IMR-90 (cell line): ENCODE results near the gene LRRC7. TPM values are rescaled to one million over a fixed set of nuclear protein-coding genes. Genes with fewer than 3 reads are reported as not detected.

ENCODE experiments used
- ATAC-seq: fragments of 200-7000 bp; cut with Tn5 transposase; 2 replicates; pipeline ENCODE4 v1.9.1; 2020; ENCODE audit warnings: low read depth, mild to moderate bottlenecking, moderate library complexity
- BruUV-seq: library from RNA; stranded (reverse); fragments of 400-500 nt; replicated peaks from 2 replicates; lab custom pipeline; 2021; lab: Mats Ljungman, UMichigan
- CTCF ChIA-PET: fragments of 300-600 bp; formaldehyde crosslinking; extraction: SDS; loops from one replicate; lab custom pipeline; 2021; ENCODE audit warnings: antibody characterized with exemption; lab: Yijun Ruan, JAX
- POLR2A ChIA-PET: fragments of 300-600 bp; sonication (Branson Sonifier 250); formaldehyde crosslinking; loops from one replicate; lab custom pipeline; 2022; ENCODE audit warnings: antibody characterized with exemption; ENCODE audit not compliant: unreplicated experiment; lab: Charles Lee
- DNase-seq: peaks from one replicate; pipeline ENCODE4 v3.0.0; 2013
- H2AFZ ChIP-seq: replicated peaks from 2 replicates; pipeline ENCODE3; 2013; ENCODE audit warnings: low read length, mild to moderate bottlenecking; ENCODE audit not compliant: poor library complexity
- H2AK5ac ChIP-seq: 2 replicates; pipeline ENCODE4 v1.6.1; 2013; ENCODE audit warnings: low read depth, low read length, inconsistent platforms
- H2AK9ac ChIP-seq: replicated peaks from 2 replicates; pipeline ENCODE3; 2013; ENCODE audit warnings: mild to moderate bottlenecking, low read depth, low read length, moderate library complexity; ENCODE audit not compliant: poor library complexity
- H2BK120ac ChIP-seq: 2 replicates; pipeline ENCODE4 v1.6.1; 2013; ENCODE audit warnings: low read depth, low read length, inconsistent platforms
- H2BK15ac ChIP-seq: 3 replicates; pipeline ENCODE4 v1.6.1; 2013; ENCODE audit warnings: low read depth, low read length, inconsistent platforms
- H2BK20ac ChIP-seq: 2 replicates; pipeline ENCODE4 v1.6.1; 2013; ENCODE audit warnings: low read depth, mild to moderate bottlenecking, inconsistent platforms, low read length, moderate library complexity
- H2BK5ac ChIP-seq: 2 replicates; pipeline ENCODE4 v1.6.1; 2013; ENCODE audit warnings: mild to moderate bottlenecking, low read depth, low read length, inconsistent platforms; ENCODE audit not compliant: poor library complexity, severe bottlenecking
- H3K14ac ChIP-seq: replicated peaks from 2 replicates; pipeline ENCODE4 v1.6.1; 2013; ENCODE audit warnings: low read depth, low read length, inconsistent platforms
- H3K18ac ChIP-seq: 2 replicates; pipeline ENCODE4 v1.6.1; 2013; ENCODE audit warnings: low read depth, low read length, control low read depth
- H3K23ac ChIP-seq: 2 replicates; pipeline ENCODE4 v1.6.1; 2013; ENCODE audit warnings: low read depth, low read length, inconsistent platforms
- H3K27ac ChIP-seq: 2 replicates; pipeline ENCODE4 v1.5.1; 2013; ENCODE audit warnings: mild to moderate bottlenecking, control low read depth, low read length; ENCODE audit not compliant: insufficient read depth
- H3K27me3 ChIP-seq: 2 replicates; pipeline ENCODE4 v1.6.1; 2013; ENCODE audit warnings: low read length; ENCODE audit not compliant: control insufficient read depth, insufficient read depth
- H3K36me3 ChIP-seq: 2 replicates; pipeline ENCODE4 v1.6.1; 2013; ENCODE audit warnings: low read length, mixed read lengths; ENCODE audit not compliant: control insufficient read depth, insufficient read depth
- H3K4ac ChIP-seq: 2 replicates; pipeline ENCODE4 v1.6.1; 2013; ENCODE audit warnings: low read depth, low read length, inconsistent platforms
- H3K4me1 ChIP-seq: 2 replicates; pipeline ENCODE4 v1.6.1; 2013; ENCODE audit warnings: low read length, mixed read lengths; ENCODE audit not compliant: control insufficient read depth, insufficient read depth
- H3K4me2 ChIP-seq: 2 replicates; pipeline ENCODE4 v1.6.1; 2013; ENCODE audit warnings: low read depth, mild to moderate bottlenecking, control low read depth, low read length, moderate library complexity
- H3K4me3 ChIP-seq: 2 replicates; pipeline ENCODE4 v1.5.1; 2013; ENCODE audit warnings: low read depth, mild to moderate bottlenecking, control low read depth, low read length, moderate library complexity; ENCODE audit not compliant: insufficient read depth
- H3K56ac ChIP-seq: 2 replicates; pipeline ENCODE4 v1.6.1; 2013; ENCODE audit warnings: low read length, inconsistent platforms; ENCODE audit not compliant: insufficient read depth; ENCODE audit errors: extremely low read depth
- H3K79me1 ChIP-seq, 2 experiments: 2 replicates each; pipeline ENCODE4 v1.6.1; 2013; ENCODE audit warnings: low read length in 2 of 2, inconsistent platforms in 1 of 2, low read depth in 1 of 2
- H3K9ac ChIP-seq: 2 replicates; pipeline ENCODE4 v1.6.1; 2013; ENCODE audit warnings: low read depth, low read length, control low read depth
- H3K9me1 ChIP-seq: 2 replicates; pipeline ENCODE4 v1.6.1; 2013; ENCODE audit warnings: low read length, inconsistent platforms; ENCODE audit not compliant: insufficient read depth
- H3K9me3 ChIP-seq: 2 replicates; pipeline ENCODE4 v1.6.1; 2013; ENCODE audit warnings: low read length; ENCODE audit not compliant: control insufficient read depth, insufficient read depth
- H4K20me1 ChIP-seq: 2 replicates; pipeline ENCODE4 v1.6.1; 2013; ENCODE audit warnings: low read length, inconsistent platforms; ENCODE audit not compliant: insufficient read depth
- H4K5ac ChIP-seq: 2 replicates; pipeline ENCODE4 v1.6.1; 2013; ENCODE audit warnings: mild to moderate bottlenecking, low read depth, low read length, control low read depth
- H4K8ac ChIP-seq, 2 experiments: 2 replicates each; pipeline ENCODE4 v1.6.1; 2013; ENCODE audit warnings: low read depth in 2 of 2, low read length in 2 of 2, control low read depth in 1 of 2, inconsistent platforms in 1 of 2
- H4K91ac ChIP-seq: 2 replicates; pipeline ENCODE4 v1.6.1; 2013; ENCODE audit warnings: low read depth, low read length, inconsistent platforms; ENCODE audit not compliant: insufficient read depth
- BHLHE40 ChIP-seq: fragments of 150-350 bp; IDR thresholded peaks from 2 replicates; pipeline ENCODE4 v1.6.1; 2016; ENCODE audit warnings: mild to moderate bottlenecking, low read depth, low read length
- CEBPB ChIP-seq: IDR thresholded peaks from 2 replicates; pipeline ENCODE4 v1.6.1; 2012; ENCODE audit warnings: low read depth, low read length, improper control_type of control experiment
- CHD1 ChIP-seq: IDR thresholded peaks from 2 replicates; pipeline ENCODE4 v1.6.1; 2012; ENCODE audit warnings: low read depth, low read length, improper control_type of control experiment
- FOS ChIP-seq: fragments of 150-350 bp; IDR thresholded peaks from 2 replicates; pipeline ENCODE4 v1.6.1; 2016; ENCODE audit warnings: low read depth, low read length
- MAFK ChIP-seq: IDR thresholded peaks from 2 replicates; pipeline ENCODE4 v1.6.1; 2012; ENCODE audit warnings: low read depth, low read length, improper control_type of control experiment
- MAZ ChIP-seq: IDR thresholded peaks from 2 replicates; pipeline ENCODE4 v1.6.1; 2012; ENCODE audit warnings: low read depth, mild to moderate bottlenecking, low read length, improper control_type of control experiment, moderate library complexity, borderline replicate concordance
- MXI1 ChIP-seq: IDR thresholded peaks from 2 replicates; pipeline ENCODE4 v1.6.1; 2012; ENCODE audit warnings: low read depth, mild to moderate bottlenecking, low read length, moderate library complexity, borderline replicate concordance
- NFE2L2 ChIP-seq: fragments of 150-350 bp; IDR thresholded peaks from 2 replicates; pipeline ENCODE4 v1.6.1; 2016; ENCODE audit warnings: low read depth, mild to moderate bottlenecking, low read length
- POLR2A ChIP-seq: IDR thresholded peaks from 2 replicates; pipeline ENCODE4 v1.6.1; 2012; ENCODE audit warnings: mild to moderate bottlenecking, low read depth, low read length
- RAD21 ChIP-seq: IDR thresholded peaks from 2 replicates; pipeline ENCODE4 v1.6.1; 2012; ENCODE audit warnings: low read length, improper control_type of control experiment
- RCOR1 ChIP-seq: IDR thresholded peaks from 2 replicates; pipeline ENCODE4 v1.6.1; 2012; ENCODE audit warnings: mild to moderate bottlenecking, low read length, improper control_type of control experiment; ENCODE audit not compliant: insufficient replicate concordance
- RFX5 ChIP-seq: IDR thresholded peaks from 2 replicates; pipeline ENCODE4 v1.8.0; 2012; ENCODE audit warnings: low read depth, mild to moderate bottlenecking, low read length, moderate library complexity
- SMC3 ChIP-seq: fragments of 150-350 bp; IDR thresholded peaks from 2 replicates; pipeline ENCODE4 v1.6.1; 2016; ENCODE audit warnings: low read depth, mild to moderate bottlenecking, antibody characterized with exemption, low read length, moderate library complexity
- WGBS, 2 experiments: methylation state at CpG; one replicate each; pipeline versions ENCODE4 v1.1.5 to v1.1.7; 2013; ENCODE audit warnings: missing lambda C conversion rate in 2 of 2; ENCODE audit not compliant: insufficient read length in 1 of 2; ENCODE audit errors: extremely low coverage in 2 of 2; 5-methylcytosine and 5-hydroxymethylcytosine counted together
- dilution Hi-C: fragments of 300-500 bp; cut with HindIII; formaldehyde crosslinking; loops from one replicate; pipeline ENCODE4 v1.14.3; 2018; ENCODE audit warnings: low sequenced_read_pairs; ENCODE audit not compliant: unreplicated experiment
- in situ Hi-C: fragments of 300-500 bp; cut with MboI; formaldehyde crosslinking; loops from 3 replicates; pipeline ENCODE4 v1.14.3; 2019; ENCODE audit warnings: low sequenced_read_pairs, inconsistent platforms, mixed read lengths
- intact Hi-C: fragments of 100-400 bp; cut with micrococcal nuclease; formaldehyde crosslinking; loops from 2 replicates; pipeline ENCODE4 v1.10.0; 2022
- polyA plus RNA-seq, 3 experiments: library from polyadenylated mRNA; depleted of rRNA; stranded (reverse); fragments of >200 nt; gene quantifications; 2 replicates each; pipeline ENCODE4 v1.2.3, GENCODE V29; 2012; ENCODE audit warnings: low replicate concordance in 1 of 3
- total RNA-seq: library from RNA; depleted of rRNA; stranded (reverse); fragments of >200 nt; gene quantifications from 2 replicates; pipeline ENCODE4 v1.2.3, GENCODE V29; 2012
- TF ChIP-seq, protein P1 (sequence below): fragments of 150-350 bp; IDR thresholded peaks from 2 replicates; pipeline ENCODE4 v1.6.1; 2017; ENCODE audit warnings: mild to moderate bottlenecking, antibody characterized with exemption, low read length, low read depth
- TF ChIP-seq, protein P2 (sequence below): conservative IDR thresholded peaks from 2 replicates; pipeline ENCODE4 v1.5.1; 2012; ENCODE audit warnings: mild to moderate bottlenecking, low read depth, low read length, improper control_type of control experiment
- TF ChIP-seq, protein P3 (sequence below): fragments of 150-350 bp; IDR thresholded peaks from 2 replicates; pipeline ENCODE4 v1.6.1; 2016; ENCODE audit warnings: low read depth, mild to moderate bottlenecking, low read length, moderate library complexity, borderline replicate concordance

Gene LRRC7
- total and polyA plus RNA-seq, 2 of the 4 experiments (the other 2 are of a cell fraction) = under 0.01 to 0.02 TPM

DNA sequence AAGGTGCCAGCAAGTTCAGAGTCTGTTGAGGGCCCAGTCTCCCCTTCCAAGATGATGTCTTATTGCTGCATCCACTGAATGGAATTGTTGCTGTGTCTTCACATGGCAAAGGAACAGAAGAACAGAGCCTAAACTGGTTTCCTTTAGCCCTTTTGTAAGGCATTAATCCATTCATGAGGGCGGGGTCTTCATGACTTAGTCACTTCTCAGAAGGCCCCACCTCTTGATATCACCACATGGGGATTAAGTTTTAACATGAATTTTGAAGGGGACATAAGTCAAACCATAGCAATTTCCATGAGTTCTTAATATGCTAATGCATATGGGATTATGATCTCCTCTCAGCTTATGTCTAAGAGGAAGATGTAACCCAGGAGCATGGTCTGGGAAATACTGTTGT is 182.9 kb downstream of the LRRC7 start:
- intact Hi-C loops = no loop called here
- DNase-seq = no peak
- no peak overlapping the region for H2AK5ac ChIP-seq
- in situ Hi-C loops = no loop called here
- H3K14ac ChIP-seq = no peak overlapping the region
- H3K9me3 ChIP-seq = no peaks in the 10 kb centered on the region
- no peak overlapping the region for H3K56ac ChIP-seq
- H4K20me1 ChIP-seq = no peaks in the 10 kb centered on the region
- H3K4me1 ChIP-seq = no peaks in the 10 kb centered on the region
- no peaks in the 10 kb centered on the region for H3K9me1 ChIP-seq
- H3K4me3 ChIP-seq = no peak overlapping the region
- ChIA-PET POLR2A (no interaction called here), CTCF (interaction anchor here (1.2 kb wide), 1 partner anchor 13 kb away, joined by 5 read pairs; no protein-coding TSS in a partner anchor)
- no peak overlapping the region for H4K8ac ChIP-seq
- ATAC-seq = no peak
- no peaks in the 10 kb centered on the region for H3K27me3 ChIP-seq
- H2AK9ac ChIP-seq = no peak overlapping the region
- H4K5ac ChIP-seq = no peak overlapping the region
- no peak overlapping the region for H2BK20ac ChIP-seq
- no peak overlapping the region for H3K4me2 ChIP-seq
- no peak overlapping the region for H3K27ac ChIP-seq
- dilution Hi-C loops = no loop called here
- no peak for TF ChIP-seq BHLHE40
- TF ChIP-seq, protein P1, sequence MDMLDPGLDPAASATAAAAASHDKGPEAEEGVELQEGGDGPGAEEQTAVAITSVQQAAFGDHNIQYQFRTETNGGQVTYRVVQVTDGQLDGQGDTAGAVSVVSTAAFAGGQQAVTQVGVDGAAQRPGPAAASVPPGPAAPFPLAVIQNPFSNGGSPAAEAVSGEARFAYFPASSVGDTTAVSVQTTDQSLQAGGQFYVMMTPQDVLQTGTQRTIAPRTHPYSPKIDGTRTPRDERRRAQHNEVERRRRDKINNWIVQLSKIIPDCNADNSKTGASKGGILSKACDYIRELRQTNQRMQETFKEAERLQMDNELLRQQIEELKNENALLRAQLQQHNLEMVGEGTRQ = no peak
- TF ChIP-seq, protein P2, sequence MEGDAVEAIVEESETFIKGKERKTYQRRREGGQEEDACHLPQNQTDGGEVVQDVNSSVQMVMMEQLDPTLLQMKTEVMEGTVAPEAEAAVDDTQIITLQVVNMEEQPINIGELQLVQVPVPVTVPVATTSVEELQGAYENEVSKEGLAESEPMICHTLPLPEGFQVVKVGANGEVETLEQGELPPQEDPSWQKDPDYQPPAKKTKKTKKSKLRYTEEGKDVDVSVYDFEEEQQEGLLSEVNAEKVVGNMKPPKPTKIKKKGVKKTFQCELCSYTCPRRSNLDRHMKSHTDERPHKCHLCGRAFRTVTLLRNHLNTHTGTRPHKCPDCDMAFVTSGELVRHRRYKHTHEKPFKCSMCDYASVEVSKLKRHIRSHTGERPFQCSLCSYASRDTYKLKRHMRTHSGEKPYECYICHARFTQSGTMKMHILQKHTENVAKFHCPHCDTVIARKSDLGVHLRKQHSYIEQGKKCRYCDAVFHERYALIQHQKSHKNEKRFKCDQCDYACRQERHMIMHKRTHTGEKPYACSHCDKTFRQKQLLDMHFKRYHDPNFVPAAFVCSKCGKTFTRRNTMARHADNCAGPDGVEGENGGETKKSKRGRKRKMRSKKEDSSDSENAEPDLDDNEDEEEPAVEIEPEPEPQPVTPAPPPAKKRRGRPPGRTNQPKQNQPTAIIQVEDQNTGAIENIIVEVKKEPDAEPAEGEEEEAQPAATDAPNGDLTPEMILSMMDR = no peak
- TF ChIP-seq CHD1 = no peak
- TF ChIP-seq MAZ = no peak
- no peak for TF ChIP-seq POLR2A
- no peak for TF ChIP-seq MAFK
- TF ChIP-seq CEBPB = no peak
- TF ChIP-seq RAD21 = no peak
- TF ChIP-seq, protein P3, sequence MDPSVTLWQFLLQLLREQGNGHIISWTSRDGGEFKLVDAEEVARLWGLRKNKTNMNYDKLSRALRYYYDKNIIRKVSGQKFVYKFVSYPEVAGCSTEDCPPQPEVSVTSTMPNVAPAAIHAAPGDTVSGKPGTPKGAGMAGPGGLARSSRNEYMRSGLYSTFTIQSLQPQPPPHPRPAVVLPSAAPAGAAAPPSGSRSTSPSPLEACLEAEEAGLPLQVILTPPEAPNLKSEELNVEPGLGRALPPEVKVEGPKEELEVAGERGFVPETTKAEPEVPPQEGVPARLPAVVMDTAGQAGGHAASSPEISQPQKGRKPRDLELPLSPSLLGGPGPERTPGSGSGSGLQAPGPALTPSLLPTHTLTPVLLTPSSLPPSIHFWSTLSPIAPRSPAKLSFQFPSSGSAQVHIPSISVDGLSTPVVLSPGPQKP = no peak
- TF ChIP-seq FOS = no peak
- TF ChIP-seq MXI1 = no peak
- no peak for TF ChIP-seq NFE2L2
- no peak for TF ChIP-seq SMC3
- TF ChIP-seq RFX5 = no peak
- no peak for TF ChIP-seq RCOR1
- no CpG with 5 or more reads among the region's 1 CpG for WGBS, 2 experiments
- no peak overlapping the region for H3K9ac ChIP-seq
- H3K18ac ChIP-seq = no peak overlapping the region
- H2BK5ac ChIP-seq = no peak overlapping the region
- no peaks in the 10 kb centered on the region for H3K79me1 ChIP-seq
- no peak overlapping the region for H2BK120ac ChIP-seq
- no peak overlapping the region for H2AFZ ChIP-seq
- H2BK15ac ChIP-seq = no peak overlapping the region
- H4K91ac ChIP-seq = no peak overlapping the region
- BruUV-seq = no TSS peak
- H3K4ac ChIP-seq = no peak overlapping the region
- H3K36me3 ChIP-seq = no peaks in the 10 kb centered on the region
- H3K23ac ChIP-seq = no peak overlapping the region
